Prostate gland (tissue), 2 donors: ENCODE data around the gene ACLY. TPM values are rescaled to one million over a fixed set of nuclear protein-coding genes. Genes with fewer than 3 reads are reported as not detected.
A peak's percentile ranks its signal among the peaks of the same experiment; 100 is the strongest.

Experiments
- DNase-seq: peaks from one replicate; pipeline ENCODE4 v3.0.0-alpha.2; 2019; ENCODE audit warnings: low spot score
- H3K27ac ChIP-seq, 2 donors: fragments of 200-600 bp; sonication (generic); 2 replicates each; pipeline ENCODE4 v1.5.1; 2017 to 2019
- H3K27me3 ChIP-seq: fragments of 200-600 bp; sonication (generic); replicated peaks from 2 replicates; pipeline ENCODE4 v1.5.1; 2019; ENCODE audit not compliant: insufficient read depth
- H3K36me3 ChIP-seq, 2 donors: fragments of 200-600 bp; sonication (generic); 1 replicate in 1 of 2; 2 replicates in 1 of 2; pipeline versions ENCODE4 v1.5.1 to v1.8.1; 2017 to 2019
- H3K4me1 ChIP-seq: fragments of 200-600 bp; sonication (generic); replicated peaks from 2 replicates; pipeline ENCODE4 v1.5.1; 2019
- H3K4me3 ChIP-seq, 2 donors: fragments of 200-600 bp; sonication (generic); 2 replicates each; pipeline ENCODE4 v1.5.1; 2017 to 2019
- H3K9me3 ChIP-seq: fragments of 200-600 bp; sonication (generic); 2 replicates; pipeline ENCODE4 v1.5.1; 2017
- CTCF ChIP-seq, 4 experiments: fragments of 200-600 bp in 2 of 4; fragments of 450-650 bp in 2 of 4; sonication (generic) in 2 of 4; IDR thresholded peaks; 1 replicate in 3 of 4; 2 replicates in 1 of 4; pipeline ENCODE4 v1.5.1; 2016 to 2019; ENCODE audit warnings: antibody characterized with exemption in 4 of 4, mild to moderate bottlenecking in 2 of 4, moderate library complexity in 2 of 4
- POLR2A ChIP-seq: fragments of 450-650 bp; IDR thresholded peaks from one replicate; pipeline ENCODE4 v1.6.1; 2016; ENCODE audit warnings: antibody characterized with exemption, mild to moderate bottlenecking
- POLR2AphosphoS5 ChIP-seq: sonication (generic); formaldehyde crosslinking; IDR thresholded peaks from one replicate; pipeline ENCODE4 v1.6.1; 2017; ENCODE audit warnings: antibody characterized with exemption
- WGBS: methylation state at CpG from one replicate; pipeline ENCODE4 v1.1.5; 2018; 5-methylcytosine and 5-hydroxymethylcytosine counted together
- intact Hi-C: fragments of 100-400 bp; cut with DNase I; formaldehyde crosslinking; loops from one replicate; pipeline ENCODE4 v1.14.2; 2022
- total RNA-seq, 2 donors: library from RNA; depleted of rRNA; stranded (reverse); fragments of >200 nt; gene quantifications; one replicate each; pipeline ENCODE4 v1.1.0, GENCODE V29; 2016

The ACLY gene
- total RNA-seq, 2 donors from 2014 or later, result 114 to 203 TPM

- H3K4me1 ChIP-seq, result peaks cover 16% of the 10 kb centered on the region
- DNase-seq, result peak; percentile 91
Measured at GRCh38 chr17:41965694-41966462, 47.1 kb upstream of the ACLY start.

GRCh38 chr17:41962768-41963434 lies 44.1 kb upstream of the ACLY start:
- H3K27ac ChIP-seq, result no peak overlapping the region
- no peaks in the 10 kb centered on the region for H3K36me3 ChIP-seq
- H3K4me3 ChIP-seq, result no peak overlapping the region
- peak; percentile 53 to 93 (median 84) for TF ChIP-seq CTCF (IDR thresholded peaks at IDR 0.05)
- peak; percentile 39 for TF ChIP-seq POLR2AphosphoS5
- TF ChIP-seq POLR2A, result no peak
- intact Hi-C loops, result no loop called here
- H3K27me3 ChIP-seq, result no peaks in the 10 kb centered on the region
- peaks cover under 1% of the 10 kb centered on the region for H3K4me1 ChIP-seq
- H3K9me3 ChIP-seq, result no peaks in the 10 kb centered on the region
- WGBS, result 25% methylated on average over 9 of the region's 9 CpGs
- peak; percentile 67 for DNase-seq

More at GRCh38 chr17:41965694-41966462, 47.1 kb upstream of the ACLY start:
- Histone ChIP-seq H3K27ac (peak overlapping the region; percentile 84 to 91), H3K9me3 (no peaks in the 10 kb centered on the region), H3K36me3 (no peaks in the 10 kb centered on the region), H3K27me3 (no peaks in the 10 kb centered on the region), H3K4me3 (peak overlapping the region; percentile 72 to 92)
- intact Hi-C loops, result loop anchor here (1.0 to 5.0 kb wide), 2 partner anchors 51 to 148 kb away; partner anchors contain the start of gene DNAJC7
- peak in 1 of 4 experiments; percentile 15 for TF ChIP-seq CTCF (IDR thresholded peaks at IDR 0.05)
- TF ChIP-seq POLR2A, result peak; percentile 33
- TF ChIP-seq POLR2AphosphoS5, result peak; percentile 76
- WGBS, result 2% methylated on average over 18 of the region's 18 CpGs

GRCh38 chr17:41962111-41962510 lies 43.4 kb upstream of the ACLY start:
- H3K4me1 ChIP-seq, result no peaks in the 10 kb centered on the region

GRCh38 chr17:41959336-41960095 lies 40.8 kb upstream of the ACLY start:
- H3K4me3 ChIP-seq, result no peak overlapping the region
- no peak overlapping the region for H3K27ac ChIP-seq
- no peak for DNase-seq
- no peaks in the 10 kb centered on the region for H3K4me1 ChIP-seq
- no peaks in the 10 kb centered on the region for H3K36me3 ChIP-seq
- no peak for TF ChIP-seq POLR2A
- TF ChIP-seq CTCF (IDR thresholded peaks at IDR 0.05), result peak in 2 of 4 experiments; percentile 23 to 24
- intact Hi-C loops, result no loop called here
- H3K9me3 ChIP-seq, result no peaks in the 10 kb centered on the region
- 63% methylated on average over 17 of the region's 17 CpGs for WGBS
- H3K27me3 ChIP-seq, result no peaks in the 10 kb centered on the region

More at GRCh38 chr17:41962111-41962510, 43.4 kb upstream of the ACLY start:
- H3K27me3 ChIP-seq, result no peaks in the 10 kb centered on the region
- WGBS, result 81% methylated on average over 5 of the region's 5 CpGs
- no peak for DNase-seq
- no peak overlapping the region for H3K4me3 ChIP-seq
- no peaks in the 10 kb centered on the region for H3K36me3 ChIP-seq
- H3K27ac ChIP-seq, result no peak overlapping the region
- intact Hi-C loops, result no loop called here
- no peaks in the 10 kb centered on the region for H3K9me3 ChIP-seq
- no peak for TF ChIP-seq POLR2A
- no peak for TF ChIP-seq POLR2AphosphoS5
- no peak for TF ChIP-seq CTCF (IDR thresholded peaks at IDR 0.05)
